HG02973 (cell line): ENCODE results near the gene MYOM3.
"Not testable (repeated sequence)": the region's sequence is repeated elsewhere in the genome, so short reads cannot be mapped to it uniquely, and the experiment has no call there.

Experiments
- ATAC-seq: cut with Tn5 transposase; IDR thresholded peaks from one replicate; pipeline ENCODE4 v1.9.1; 2021; ENCODE audit warnings: moderate library complexity; ENCODE audit not compliant: unreplicated experiment

Gene MYOM3

DNA sequence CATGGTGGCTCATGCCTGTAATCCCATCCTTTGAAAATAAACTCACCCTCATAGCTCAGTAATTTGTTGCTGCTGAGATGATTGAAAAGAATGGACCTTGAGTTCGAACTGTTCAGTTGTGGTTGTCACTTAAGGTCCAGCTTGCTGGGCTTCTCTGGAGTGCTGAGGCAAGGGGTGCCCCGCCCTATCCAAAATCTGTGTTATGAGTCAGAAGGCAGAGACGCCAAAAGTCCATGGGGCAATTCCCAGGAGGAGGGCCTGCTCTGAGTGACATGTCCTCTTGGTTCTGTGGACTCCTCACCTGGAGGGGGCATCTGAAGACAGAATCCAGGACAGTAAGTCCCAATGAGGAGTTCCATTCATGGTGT is 64.8 kb downstream of the MYOM3 start:
- ATAC-seq: no peak

DNA sequence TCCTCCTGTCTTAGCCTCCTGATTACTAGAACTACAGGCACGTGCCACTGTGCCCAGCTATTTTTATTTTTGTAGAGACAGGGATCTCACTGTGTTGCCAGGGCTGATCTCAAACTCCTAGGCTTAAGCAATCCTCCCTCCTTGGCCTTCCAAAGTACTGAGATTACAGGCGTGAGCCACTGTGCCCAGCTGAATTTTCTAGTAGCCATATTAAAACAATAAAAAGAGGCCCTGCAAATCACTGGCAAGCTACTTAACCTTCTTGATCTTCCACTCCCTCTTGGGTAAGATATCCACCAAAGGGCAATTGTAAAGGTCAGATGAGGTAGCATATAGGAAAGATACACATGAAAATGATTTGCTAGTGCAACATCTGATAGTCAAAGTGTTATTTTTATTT is 66.2 kb downstream of the MYOM3 start:
- no peak for ATAC-seq

DNA sequence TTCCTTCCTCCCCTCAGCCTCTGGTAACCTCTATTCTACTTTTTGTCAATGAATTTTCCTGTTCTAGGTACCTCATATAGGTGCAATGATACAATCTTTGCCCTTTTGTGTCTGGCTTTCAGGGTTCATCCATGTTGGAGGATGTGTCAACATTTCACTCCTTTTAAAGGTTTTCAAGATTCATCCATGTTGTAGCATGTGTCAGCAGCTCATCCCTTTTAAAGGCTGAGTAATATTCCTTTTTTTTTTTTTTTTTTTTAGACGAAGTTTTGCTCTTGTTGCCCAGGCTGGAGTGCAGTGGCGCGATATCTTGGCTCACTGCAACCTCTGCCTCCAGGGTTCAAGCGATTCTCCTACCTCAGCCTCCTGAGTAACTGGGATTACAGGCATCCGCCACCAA is 67.3 kb downstream of the MYOM3 start:
- not testable (repeated sequence) for ATAC-seq

DNA sequence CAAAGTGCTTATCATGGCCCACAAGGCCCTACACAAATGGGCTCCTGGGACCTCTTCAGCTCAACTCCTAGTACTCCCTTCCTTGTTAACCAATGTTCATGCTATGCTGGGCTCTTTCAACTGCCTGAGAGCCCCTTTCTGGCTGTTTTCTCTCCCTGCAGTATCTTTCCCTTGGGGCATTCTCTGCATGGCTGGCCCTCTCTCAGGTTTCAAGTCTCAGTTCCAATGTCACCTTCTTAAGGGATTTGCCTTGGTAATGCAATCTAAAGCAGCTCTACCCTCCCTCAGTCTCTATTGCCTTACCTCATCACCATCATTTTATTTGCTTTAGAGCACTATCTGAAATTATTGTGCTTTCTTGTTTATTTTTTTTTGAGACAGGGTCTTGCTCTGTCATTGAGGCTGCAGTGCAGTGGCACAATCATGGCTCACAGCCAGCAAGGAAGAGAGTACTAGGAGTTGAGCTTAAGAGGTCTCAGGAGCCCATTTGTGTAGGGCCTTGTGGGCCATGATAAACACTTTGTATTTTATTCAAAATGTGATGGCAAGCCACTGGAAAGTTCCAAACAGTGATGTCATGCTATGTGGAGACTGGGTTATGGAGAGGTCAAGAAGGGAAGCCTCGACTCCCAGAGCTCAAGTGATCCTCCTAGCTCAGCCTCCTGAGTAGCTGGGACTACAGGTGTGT is 68.4 kb downstream of the MYOM3 start:
- no peak for ATAC-seq

GRCh38 chr1:24042315-24042714 is 69.6 kb downstream of the MYOM3 start:
- ATAC-seq: no peak

DNA sequence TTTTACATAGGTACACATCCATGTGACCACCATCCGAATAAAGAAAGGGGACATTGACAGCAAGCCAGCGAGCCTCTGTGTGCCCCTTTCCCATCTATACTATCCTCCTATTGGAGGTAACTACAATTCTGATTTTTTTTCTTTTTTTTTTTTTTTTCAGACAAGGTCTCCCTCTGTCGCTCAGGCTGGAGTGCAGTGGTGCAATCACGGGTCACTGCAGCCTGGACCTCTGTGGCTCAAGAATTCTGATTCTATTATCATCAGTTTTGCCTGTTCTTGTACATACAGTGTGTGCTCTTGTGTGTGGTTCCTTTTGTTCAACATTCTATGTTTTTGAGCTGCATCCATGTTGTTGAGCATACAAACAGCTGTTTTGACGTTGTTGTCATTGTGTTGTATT is 75.8 kb downstream of the MYOM3 start:
- ATAC-seq: no peak

GRCh38 chr1:24032981-24033380 is 79.0 kb downstream of the MYOM3 start:
- no peak for ATAC-seq

DNA sequence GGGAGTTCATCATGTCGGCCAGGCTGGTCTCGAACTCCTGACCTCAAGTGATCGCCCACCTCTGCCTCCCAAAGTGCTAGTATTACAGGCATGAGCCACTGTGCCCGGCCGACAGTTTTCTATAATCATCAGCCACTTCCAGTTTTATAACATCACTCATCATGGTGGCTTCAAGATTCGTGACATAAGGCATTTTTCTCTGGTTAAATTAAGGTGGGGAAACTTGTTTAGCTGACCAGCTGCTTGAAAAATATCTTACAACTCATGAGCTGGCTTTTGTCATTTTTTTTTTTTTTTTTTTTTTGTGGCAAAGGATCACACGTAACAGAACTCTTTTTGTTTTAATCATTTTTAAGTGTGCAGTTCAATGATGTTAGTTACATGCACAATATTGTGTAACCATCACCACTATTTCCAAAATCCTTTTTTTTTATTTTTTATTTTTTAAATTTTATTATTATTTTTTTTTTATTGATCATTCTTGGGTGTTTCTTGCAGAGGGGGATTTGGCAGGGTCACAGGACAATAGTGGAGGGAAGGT is 80.9 kb downstream of the MYOM3 start:
- not testable (repeated sequence) for ATAC-seq

GRCh38 chr1:24027838-24028468 is 84.0 kb downstream of the MYOM3 start:
- no peak for ATAC-seq

DNA sequence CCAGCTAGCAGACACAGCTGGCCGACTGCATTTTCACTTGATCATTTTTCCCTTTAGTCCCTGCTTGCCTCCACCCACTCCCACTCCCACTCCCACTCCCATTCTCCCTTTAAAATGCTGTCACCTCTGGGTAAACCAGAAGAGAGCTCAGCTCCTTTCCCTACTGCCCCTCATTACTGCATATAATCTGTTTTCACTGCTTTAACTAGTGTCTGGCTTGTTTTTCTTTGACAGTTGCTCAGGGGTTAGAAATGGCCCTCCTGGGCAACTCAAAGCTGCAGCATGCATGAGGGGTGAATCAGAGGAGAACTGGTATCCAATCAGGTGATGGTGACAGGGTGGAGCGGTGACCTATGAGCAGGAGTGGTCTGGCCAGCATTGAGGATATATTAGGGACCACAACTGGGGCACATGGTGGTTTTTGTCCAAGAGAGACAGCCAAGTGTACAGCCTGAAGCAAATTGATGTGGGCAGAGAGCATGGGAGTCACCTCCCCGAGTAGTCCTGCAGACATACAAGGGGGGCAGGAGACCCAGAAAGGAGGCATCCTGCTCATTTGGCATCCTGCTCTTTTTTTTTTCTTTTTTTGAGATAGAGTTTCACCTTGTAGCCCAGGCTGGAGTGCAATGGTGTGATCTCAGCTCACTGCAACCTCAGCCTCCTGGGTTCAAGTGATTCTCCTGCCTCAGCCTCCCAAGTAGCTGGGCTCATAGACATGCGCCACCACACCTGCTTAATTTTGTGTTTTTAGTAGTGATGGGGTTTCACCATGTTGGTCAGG is 89.2 kb downstream of the MYOM3 start:
- ATAC-seq: no peak

DNA sequence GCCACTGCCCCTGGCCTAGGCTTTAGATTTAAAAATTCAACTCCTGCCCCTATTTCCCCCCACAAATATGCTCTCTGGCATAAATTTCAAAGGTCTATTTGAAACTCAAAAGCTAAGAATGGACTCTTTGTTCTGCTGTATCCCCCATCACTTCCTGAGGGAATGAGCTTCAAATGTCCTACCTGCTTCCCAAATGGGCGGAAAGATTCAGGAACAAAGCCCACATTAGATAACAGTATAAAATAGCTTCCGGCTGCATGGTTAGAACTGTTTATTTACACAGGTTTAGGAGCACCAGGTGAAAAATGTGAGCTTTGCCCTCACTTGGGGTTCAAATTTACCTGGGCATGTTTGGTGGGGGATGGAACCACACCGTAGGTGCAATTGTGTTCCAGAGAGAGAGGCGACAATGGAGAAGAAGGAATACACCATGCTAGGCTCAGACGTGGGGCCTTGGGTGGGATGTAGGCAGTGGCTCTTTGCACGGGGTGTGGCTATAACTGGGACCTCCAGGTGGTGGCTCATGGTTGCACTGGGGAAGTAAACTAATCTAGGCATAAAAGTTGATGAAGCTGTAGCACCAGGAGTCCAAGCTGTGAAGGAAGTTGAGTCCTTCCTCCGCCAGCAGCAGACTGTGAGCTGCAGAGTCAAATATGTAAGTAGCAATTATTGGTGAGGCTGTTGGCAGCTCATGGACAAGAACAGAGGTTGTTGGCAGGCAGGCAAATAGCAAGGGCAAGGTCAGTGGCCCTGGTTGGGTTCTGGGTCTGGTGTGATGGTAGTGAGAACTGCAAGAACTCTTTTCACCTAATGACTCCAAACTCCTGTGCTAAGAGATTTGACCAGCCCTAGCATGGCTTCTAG is 90.3 kb downstream of the MYOM3 start:
- no peak for ATAC-seq

DNA sequence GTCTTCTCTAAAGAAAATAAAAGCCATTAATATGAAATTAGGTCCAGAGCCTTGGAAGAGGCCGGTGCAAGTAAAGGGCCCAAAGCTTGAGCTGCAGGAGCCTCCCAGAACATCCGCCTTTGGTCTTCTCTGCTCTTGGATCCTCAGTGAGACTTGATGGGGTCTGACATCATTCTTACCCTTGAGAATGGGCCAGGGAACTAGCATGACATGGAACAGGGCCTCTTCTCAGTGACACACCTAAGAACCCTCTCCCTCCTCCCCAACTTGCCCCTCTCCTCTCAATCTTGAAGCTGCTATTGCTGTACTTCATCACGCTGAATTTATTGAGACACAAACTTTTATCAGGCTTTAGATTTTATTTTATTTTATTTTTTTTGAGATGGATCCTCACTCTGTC is 91.5 kb downstream of the MYOM3 start:
- ATAC-seq: no peak

DNA sequence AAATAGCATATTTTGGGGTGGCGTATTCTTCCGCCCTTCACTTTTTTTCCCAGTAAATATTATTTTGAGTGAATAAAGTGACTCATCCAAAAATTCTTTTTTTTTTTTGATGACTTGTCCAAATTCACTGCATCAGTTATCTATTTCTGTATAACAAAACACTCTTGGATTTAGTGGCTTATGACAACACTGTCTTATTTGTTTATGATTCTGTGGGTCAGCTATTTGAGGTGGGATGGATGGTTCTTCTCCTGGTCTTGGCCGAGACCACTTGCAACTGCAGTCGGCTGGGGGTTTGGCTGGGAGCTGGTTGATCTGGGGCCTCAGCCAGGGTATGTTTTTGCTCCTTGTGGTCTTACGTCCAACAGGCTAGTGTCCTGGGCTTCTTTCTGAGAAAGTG is 91.9 kb downstream of the MYOM3 start:
- no peak for ATAC-seq

- ATAC-seq: no peak
These were observed 93.0 kb downstream of the MYOM3 start for GRCh38 chr1:24018611-24019580.

GRCh38 chr1:24015221-24016210 is 96.4 kb downstream of the MYOM3 start:
- no peak for ATAC-seq

GRCh38 chr1:24012878-24013277 is 99.1 kb downstream of the MYOM3 start:
- not testable (repeated sequence) for ATAC-seq

DNA sequence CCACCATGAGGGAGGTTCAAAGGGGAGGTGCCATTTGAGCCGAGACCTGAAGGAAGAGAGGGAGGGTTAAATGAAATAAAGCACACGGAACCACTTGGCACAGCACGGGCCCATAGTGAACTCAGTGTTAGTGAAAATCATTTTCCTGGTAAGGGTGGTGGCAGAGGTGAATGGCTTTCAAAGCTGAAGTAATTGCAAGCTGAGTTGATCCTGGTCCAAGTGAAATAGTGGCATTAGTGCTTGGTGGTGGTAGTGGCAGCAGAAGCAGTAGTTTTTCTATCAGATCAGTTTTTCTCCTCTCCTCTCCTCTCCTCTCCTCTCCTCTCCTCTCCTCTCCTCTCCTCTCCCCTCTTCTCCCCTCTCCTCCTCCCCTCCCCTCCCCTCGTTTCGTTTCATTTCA is 101.3 kb downstream of the MYOM3 start:
- no peak for ATAC-seq

GRCh38 chr1:24009406-24009805 is 102.5 kb downstream of the MYOM3 start:
- ATAC-seq: no peak
